T-helper 17 cell (primary cell): ENCODE measurements around the gene GGTLC2. TPM values are rescaled to one million over a fixed set of nuclear protein-coding genes. Genes with fewer than 3 reads are reported as not detected.
A peak's percentile ranks its signal among the peaks of the same experiment; 100 is the strongest.
"Not testable (repeated sequence)": the region's sequence is repeated elsewhere in the genome, so short reads cannot be mapped to it uniquely, and the experiment has no call there.

ENCODE experiments used
- ATAC-seq: fragments of 150-1000 bp; cut with Tn5 transposase; 2 replicates; pipeline ENCODE4 v1.10.0; 2021; ENCODE audit warnings: mild to moderate bottlenecking, moderate library complexity
- DNase-seq, 3 donors: peaks; one replicate each; pipeline versions ENCODE4 v3.0.0 to v3.0.0-alpha.2; 2020 to 2021
- H3K9me3 ChIP-seq: one replicate; pipeline ENCODE4 v1.7.0; 2013; ENCODE audit warnings: low read length, mild to moderate bottlenecking; ENCODE audit not compliant: control insufficient read depth, poor library complexity, severe bottlenecking
- H3K27ac Mint-ChIP-seq: one replicate; pipeline ENCODE4 v1.8.0; 2022; ENCODE audit warnings: mild to moderate bottlenecking, moderate library complexity, mixed read lengths
- H3K27me3 Mint-ChIP-seq: one replicate; pipeline ENCODE4 v1.8.0; 2022; ENCODE audit warnings: mixed read lengths
- H3K36me3 Mint-ChIP-seq: one replicate; pipeline ENCODE4 v1.8.0; 2022; ENCODE audit warnings: low read depth, mixed read lengths
- H3K4me1 Mint-ChIP-seq: one replicate; pipeline ENCODE4 v1.8.0; 2022; ENCODE audit warnings: mild to moderate bottlenecking, mixed read lengths
- H3K4me3 Mint-ChIP-seq: one replicate; pipeline ENCODE4 v1.8.0; 2022; ENCODE audit warnings: mild to moderate bottlenecking, moderate library complexity, mixed read lengths
- total RNA-seq, 4 donors: library from RNA in 2 of 4; stranded (reverse) in 2 of 4; gene quantifications; one replicate each; pipeline ENCODE4 v1.2.3 and lab custom pipeline; 2022 to 2026

Gene GGTLC2
- total RNA-seq: not detected
- 0 reads per million in 2 donors for total RNA-seq (lab: John Stamatoyannopoulos, UW)

- ATAC-seq, H3K9me3 ChIP-seq, H3K27me3 Mint-ChIP-seq, H3K4me3 Mint-ChIP-seq, DNase-seq, H3K27ac Mint-ChIP-seq, H3K36me3 Mint-ChIP-seq, H3K4me1 Mint-ChIP-seq: not testable (repeated sequence)
Observed at GRCh38 chr22:22644314-22644713, at the start of gene GGTLC2. GGTLC2 (plus strand) TSS chr22:22644614; CDS start chr22:22646346, 1,732 bp downstream.

GRCh38 chr22:22595001-22595835 is 49.2 kb upstream of the GGTLC2 start:
- DNase-seq: no peak
- no peak for ATAC-seq
- peaks cover 2% of the 10 kb centered on the region for H3K36me3 Mint-ChIP-seq
- H3K9me3 ChIP-seq: no peaks in the 10 kb centered on the region
- no peak overlapping the region for H3K27ac Mint-ChIP-seq
- H3K4me1 Mint-ChIP-seq: peaks cover 5% of the 10 kb centered on the region
- peaks cover 42% of the 10 kb centered on the region for H3K27me3 Mint-ChIP-seq
- no peak overlapping the region for H3K4me3 Mint-ChIP-seq

GRCh38 chr22:22598144-22598543 is 46.3 kb upstream of the GGTLC2 start:
- Mint-ChIP-seq H3K4me1 (peaks cover 5% of the 10 kb centered on the region), H3K36me3 (peaks cover 2% of the 10 kb centered on the region), H3K27ac (no peak overlapping the region), H3K27me3 (peaks cover 29% of the 10 kb centered on the region), H3K4me3 (no peak overlapping the region)
- H3K9me3 ChIP-seq: no peaks in the 10 kb centered on the region
- DNase-seq (no peak), ATAC-seq (no peak)

GRCh38 chr22:22599248-22599647 is 45.2 kb upstream of the GGTLC2 start:
- H3K9me3 ChIP-seq: no peaks in the 10 kb centered on the region
- Mint-ChIP-seq H3K36me3 (no peaks in the 10 kb centered on the region), H3K4me3 (no peak overlapping the region), H3K27me3 (peaks cover 25% of the 10 kb centered on the region), H3K27ac (no peak overlapping the region), H3K4me1 (peaks cover under 1% of the 10 kb centered on the region)
- no peak for DNase-seq
- no peak for ATAC-seq

GRCh38 chr22:22600531-22601261 is 43.7 kb upstream of the GGTLC2 start:
- no peak for DNase-seq
- no peaks in the 10 kb centered on the region for H3K9me3 ChIP-seq
- no peaks in the 10 kb centered on the region for H3K36me3 Mint-ChIP-seq
- no peak for ATAC-seq
- H3K27me3 Mint-ChIP-seq: peaks cover 18% of the 10 kb centered on the region
- H3K27ac Mint-ChIP-seq: no peak overlapping the region
- H3K4me1 Mint-ChIP-seq: no peaks in the 10 kb centered on the region
- no peak overlapping the region for H3K4me3 Mint-ChIP-seq

GRCh38 chr22:22603470-22603947 is 40.9 kb upstream of the GGTLC2 start:
- peaks cover 13% of the 10 kb centered on the region for H3K27me3 Mint-ChIP-seq
- ATAC-seq (no peak), DNase-seq (no peak)
- no peak overlapping the region for H3K27ac Mint-ChIP-seq
- H3K9me3 ChIP-seq: no peaks in the 10 kb centered on the region
- no peak overlapping the region for H3K4me3 Mint-ChIP-seq
- H3K36me3 Mint-ChIP-seq: no peaks in the 10 kb centered on the region
- no peaks in the 10 kb centered on the region for H3K4me1 Mint-ChIP-seq

GRCh38 chr22:22604326-22605073 is 39.9 kb upstream of the GGTLC2 start:
- Mint-ChIP-seq H3K27me3 (peaks cover 13% of the 10 kb centered on the region), H3K36me3 (peaks cover 2% of the 10 kb centered on the region), H3K4me3 (no peak overlapping the region), H3K27ac (no peak overlapping the region), H3K4me1 (no peaks in the 10 kb centered on the region)
- ATAC-seq (no peak), DNase-seq (no peak)
- H3K9me3 ChIP-seq: no peaks in the 10 kb centered on the region

- no peak for ATAC-seq
- no peaks in the 10 kb centered on the region for H3K9me3 ChIP-seq
- Mint-ChIP-seq H3K27me3 (peaks cover 13% of the 10 kb centered on the region), H3K4me3 (no peak overlapping the region), H3K27ac (no peak overlapping the region), H3K4me1 (no peaks in the 10 kb centered on the region), H3K36me3 (peaks cover 3% of the 10 kb centered on the region)
- DNase-seq: no peak
Observed at GRCh38 chr22:22605074-22605404, 39.4 kb upstream of the GGTLC2 start.

- H3K36me3 Mint-ChIP-seq, H3K27me3 Mint-ChIP-seq, H3K9me3 ChIP-seq, ATAC-seq, DNase-seq, H3K27ac Mint-ChIP-seq, H3K4me1 Mint-ChIP-seq, H3K4me3 Mint-ChIP-seq: not testable (repeated sequence)
Observed at GRCh38 chr22:22608022-22608421, 36.4 kb upstream of the GGTLC2 start.

GRCh38 chr22:22609291-22609690 is 35.1 kb upstream of the GGTLC2 start:
- H3K4me1 Mint-ChIP-seq: no peaks in the 10 kb centered on the region
- H3K27me3 Mint-ChIP-seq: peaks cover 6% of the 10 kb centered on the region
- H3K27ac Mint-ChIP-seq: no peak overlapping the region
- H3K36me3 Mint-ChIP-seq: peaks cover 3% of the 10 kb centered on the region
- H3K4me3 Mint-ChIP-seq: no peak overlapping the region
- H3K9me3 ChIP-seq: no peaks in the 10 kb centered on the region
- DNase-seq (no peak), ATAC-seq (no peak)

GRCh38 chr22:22612516-22612915 is 31.9 kb upstream of the GGTLC2 start:
- peaks cover 9% of the 10 kb centered on the region for H3K4me1 Mint-ChIP-seq
- peak overlapping the region; percentile 78 for H3K27ac Mint-ChIP-seq
- H3K4me3 Mint-ChIP-seq: no peak overlapping the region
- ATAC-seq (no peak), DNase-seq (no peak)
- peaks cover 3% of the 10 kb centered on the region for H3K36me3 Mint-ChIP-seq
- peaks cover 28% of the 10 kb centered on the region for H3K27me3 Mint-ChIP-seq
- no peaks in the 10 kb centered on the region for H3K9me3 ChIP-seq

- no peaks in the 10 kb centered on the region for H3K9me3 ChIP-seq
- no peak for DNase-seq
- H3K27ac Mint-ChIP-seq: peak overlapping the region; percentile 67
Observed at GRCh38 chr22:22614065-22614464, 30.3 kb upstream of the GGTLC2 start.

GRCh38 chr22:22616636-22617035 is 27.8 kb upstream of the GGTLC2 start:
- Mint-ChIP-seq H3K4me1 (peaks cover 9% of the 10 kb centered on the region), H3K4me3 (peak overlapping the region; percentile 69), H3K27ac (peak overlapping the region; percentile 85), H3K27me3 (peaks cover 23% of the 10 kb centered on the region), H3K36me3 (no peaks in the 10 kb centered on the region)
- DNase-seq (no peak), ATAC-seq (peak; percentile 96)
- H3K9me3 ChIP-seq: no peaks in the 10 kb centered on the region

More at GRCh38 chr22:22614065-22614464, 30.3 kb upstream of the GGTLC2 start:
- no peak overlapping the region for H3K4me3 Mint-ChIP-seq
- H3K36me3 Mint-ChIP-seq: peaks cover 3% of the 10 kb centered on the region
- peaks cover 30% of the 10 kb centered on the region for H3K27me3 Mint-ChIP-seq
- ATAC-seq: no peak
- peaks cover 9% of the 10 kb centered on the region for H3K4me1 Mint-ChIP-seq
